ENCODE results near the gene MINDY4B.

- no peak for TF ChIP-seq CTCF (IDR thresholded peaks at IDR 0.05)
- no peak for TF ChIP-seq POLR2A (IDR thresholded peaks at IDR 0.05)
Observed at GRCh38 chr3:150905746-150906145, 507 bp upstream of the MINDY4B start.
